NCI-H1105 (cell line): ENCODE data around the gene CELSR1.

Source experiments
- DNase-seq: peaks from one replicate; lab custom pipeline; 2025; lab: John Stamatoyannopoulos, UW

Gene CELSR1

GRCh38 chr22:46362203-46362933 is 175.1 kb downstream of the CELSR1 start:
- no peak for DNase-seq

- no peak for DNase-seq
These were observed 175.6 kb downstream of the CELSR1 start for GRCh38 chr22:46361826-46362202.

DNA sequence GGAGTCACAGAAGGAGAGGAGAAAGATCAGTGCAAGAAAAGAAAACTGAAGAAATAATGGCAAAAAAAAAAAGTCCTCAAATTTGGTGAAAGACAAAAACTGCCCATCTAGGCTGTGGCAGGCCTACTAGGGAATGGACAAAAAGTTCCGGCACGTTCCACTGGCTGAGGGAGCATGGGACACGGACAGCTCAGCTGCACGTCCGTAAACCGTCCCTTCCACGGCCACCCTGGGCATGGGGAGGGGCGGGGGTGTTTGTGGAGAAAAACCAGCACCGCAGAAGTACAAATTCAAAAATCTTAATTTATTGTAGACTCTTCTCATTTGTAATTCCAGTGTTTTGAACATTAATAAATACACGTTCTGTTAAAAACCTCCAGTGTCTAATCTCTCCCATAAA is 176.5 kb downstream of the CELSR1 start:
- DNase-seq: no peak

DNA sequence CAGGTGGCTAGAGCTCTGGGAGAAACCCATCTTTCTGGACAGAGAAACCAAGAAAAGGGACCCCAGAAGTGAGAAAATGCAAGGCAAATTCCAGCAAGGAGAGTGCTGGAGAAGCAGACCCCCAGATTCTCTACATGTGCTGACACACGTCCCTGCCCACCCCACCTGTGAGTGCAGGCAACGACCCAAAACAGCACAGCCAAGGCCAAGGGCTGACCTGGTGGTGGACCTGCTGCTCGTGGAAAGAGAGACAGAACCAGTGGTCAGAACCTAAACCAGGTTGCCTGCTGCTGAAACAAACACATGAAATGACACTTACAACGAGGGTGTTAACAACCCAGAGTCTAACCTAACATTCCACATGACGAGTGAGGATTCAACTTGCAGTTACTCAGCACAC is 177.3 kb downstream of the CELSR1 start:
- no peak for DNase-seq

- DNase-seq: no peak
These were observed 178.1 kb downstream of the CELSR1 start for GRCh38 chr22:46359362-46359761.

GRCh38 chr22:46358766-46359165 is 178.7 kb downstream of the CELSR1 start:
- no peak for DNase-seq

DNA sequence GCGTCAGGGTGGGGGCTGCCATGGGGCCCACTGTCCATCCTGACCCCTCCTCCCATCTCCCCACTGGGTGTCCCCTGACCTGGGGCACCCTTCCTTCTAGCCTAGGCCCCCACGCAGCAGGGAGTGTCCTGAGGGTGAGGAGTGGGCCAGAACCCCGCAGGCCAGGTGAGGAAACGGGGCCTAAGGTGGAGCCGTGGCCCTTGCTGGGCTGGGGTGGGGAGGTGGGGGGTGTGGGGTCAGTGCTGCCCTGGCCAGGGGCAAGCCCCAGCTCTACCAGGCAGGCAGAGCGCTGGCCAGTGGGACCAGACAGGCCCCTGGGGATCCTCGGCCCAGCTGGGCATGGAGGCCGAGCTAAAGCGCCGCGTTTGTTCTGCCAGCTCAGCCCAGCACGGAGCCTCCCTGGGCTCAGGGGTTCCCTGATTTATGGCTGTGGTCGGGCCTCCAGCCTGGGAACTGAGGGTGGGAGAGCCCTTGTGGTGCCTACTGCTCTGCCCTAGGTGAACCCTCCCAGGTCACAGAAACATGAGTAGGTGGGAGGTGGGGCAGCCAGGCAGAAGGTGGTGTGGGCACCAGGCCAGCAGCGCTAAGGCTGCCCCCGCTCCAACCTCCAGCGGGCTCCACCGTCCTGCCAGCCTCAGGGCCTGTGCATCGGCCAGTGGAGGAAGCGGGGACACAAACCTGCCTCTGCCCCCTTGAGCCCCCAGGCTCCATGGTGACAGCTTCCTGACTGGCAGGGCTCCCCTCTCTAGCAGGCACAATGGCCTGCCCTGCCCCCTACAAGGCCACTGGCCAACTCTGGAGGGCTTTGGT is 179.5 kb downstream of the CELSR1 start:
- no peak for DNase-seq

DNA sequence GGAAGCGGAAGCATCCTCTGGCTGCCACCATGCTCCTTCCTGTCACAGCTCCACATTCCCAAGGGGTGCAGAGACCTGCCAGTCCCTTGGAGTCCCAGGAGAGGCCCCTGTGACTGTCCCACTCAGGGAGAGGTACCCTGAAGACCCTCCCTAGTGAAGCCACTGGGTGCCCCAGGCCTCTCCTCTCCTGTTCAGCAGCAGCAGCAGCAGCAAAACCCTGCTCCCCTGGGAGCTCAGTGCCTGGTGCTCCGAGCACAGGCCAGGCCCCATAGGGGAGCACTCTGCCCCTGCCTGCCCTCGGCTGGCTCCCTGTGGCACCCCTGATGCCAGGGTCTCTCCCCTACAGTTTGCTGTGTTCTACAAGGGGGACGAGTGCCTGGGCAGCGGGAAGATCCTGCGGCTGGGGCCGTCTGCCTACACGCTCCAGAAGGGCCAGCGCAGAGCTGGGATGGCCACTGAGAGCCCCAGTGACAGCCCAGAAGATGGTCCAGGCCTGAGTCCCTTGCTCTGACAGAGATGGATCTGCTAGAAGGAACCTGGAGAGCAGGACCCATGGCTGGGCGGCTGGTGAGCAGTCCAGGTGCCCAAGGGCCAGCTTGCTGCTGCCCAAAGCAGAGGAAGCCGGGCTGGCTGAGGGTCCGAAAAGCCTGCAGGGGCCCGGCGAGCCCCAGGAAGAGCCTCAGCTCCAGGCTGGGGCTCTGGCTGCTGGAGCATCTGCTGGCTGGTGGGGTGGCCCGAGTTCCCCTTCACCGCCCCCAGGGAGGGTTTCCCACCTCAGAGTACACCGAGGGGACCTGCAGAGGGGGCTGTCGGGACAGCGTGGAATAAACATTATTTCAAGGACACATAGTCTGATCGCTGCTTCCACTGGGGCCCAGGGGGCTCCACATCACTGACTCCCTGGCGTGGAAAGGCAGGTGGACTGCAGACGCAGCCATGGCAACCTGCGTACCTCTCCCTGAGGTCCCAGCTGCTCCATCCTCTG is 180.6 kb downstream of the CELSR1 start:
- DNase-seq: no peak

DNA sequence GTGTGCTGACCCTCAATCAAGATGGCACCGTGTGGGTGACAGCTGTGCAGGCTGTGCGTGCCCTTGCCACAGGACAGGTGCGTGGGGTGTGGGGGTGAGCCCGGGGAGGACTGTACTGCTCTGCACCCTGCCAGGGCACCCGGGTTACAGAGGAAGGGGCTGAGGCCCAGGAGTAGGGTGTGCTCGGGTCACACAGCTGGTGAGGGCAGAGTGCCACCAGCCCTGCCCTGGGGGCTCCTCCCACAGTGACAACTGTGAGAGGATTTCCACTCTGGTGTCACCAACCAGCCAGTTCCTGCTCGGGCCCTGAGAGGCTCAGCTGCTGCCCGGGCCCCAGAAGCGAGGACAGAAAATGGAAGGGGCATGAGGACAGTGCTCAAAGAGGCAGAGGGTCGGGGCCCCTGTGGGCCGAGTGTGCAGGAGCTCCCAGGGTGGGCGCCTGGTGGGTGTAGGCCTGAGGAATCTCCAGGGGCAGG is 181.4 kb downstream of the CELSR1 start:
- DNase-seq: no peak

- no peak for DNase-seq
These were observed 181.9 kb downstream of the CELSR1 start for GRCh38 chr22:46355369-46355995.

- no peak for DNase-seq
These were observed 182.5 kb downstream of the CELSR1 start for GRCh38 chr22:46354993-46355305.

DNA sequence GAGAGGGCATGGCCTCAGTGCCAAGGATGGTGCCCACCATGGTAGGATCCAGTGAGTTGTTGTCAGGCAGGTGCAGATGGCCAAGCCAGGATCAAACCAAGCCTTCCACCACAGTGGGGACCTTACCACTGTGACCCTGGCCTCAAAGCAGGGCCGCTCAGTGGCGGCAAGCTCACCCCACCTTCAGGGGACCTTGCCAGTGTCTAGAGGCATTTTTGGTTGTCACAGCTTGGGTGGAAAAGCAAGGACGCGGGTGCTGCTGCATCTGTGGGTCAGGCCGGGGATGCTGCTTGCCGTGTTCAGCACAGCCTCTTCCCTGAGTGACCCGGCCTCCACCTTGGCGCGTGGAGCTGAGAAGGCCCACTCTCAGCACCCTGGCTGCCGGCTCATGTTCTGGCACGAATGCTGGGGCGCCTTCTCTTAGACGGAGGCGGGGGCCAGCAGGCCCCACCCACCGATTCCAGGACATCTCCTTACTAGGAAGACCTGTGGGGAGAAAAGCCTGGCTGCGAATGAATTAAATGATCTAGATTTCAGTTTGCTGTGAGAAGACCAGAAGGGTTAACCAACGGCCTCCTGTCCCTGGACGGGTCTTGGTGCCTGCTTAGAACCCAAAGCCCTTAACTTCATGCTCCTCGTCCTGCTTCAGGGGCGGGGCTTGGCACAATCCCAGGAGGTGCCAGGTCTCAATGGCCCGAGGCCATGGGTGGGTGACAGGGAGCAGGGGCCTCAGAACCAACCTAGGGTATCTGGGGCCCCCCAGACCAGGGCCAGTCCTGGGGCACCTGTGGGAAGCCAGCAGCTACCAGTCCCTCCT is 183.0 kb downstream of the CELSR1 start:
- DNase-seq: no peak

GRCh38 chr22:46353483-46354105 is 183.8 kb downstream of the CELSR1 start:
- no peak for DNase-seq

DNA sequence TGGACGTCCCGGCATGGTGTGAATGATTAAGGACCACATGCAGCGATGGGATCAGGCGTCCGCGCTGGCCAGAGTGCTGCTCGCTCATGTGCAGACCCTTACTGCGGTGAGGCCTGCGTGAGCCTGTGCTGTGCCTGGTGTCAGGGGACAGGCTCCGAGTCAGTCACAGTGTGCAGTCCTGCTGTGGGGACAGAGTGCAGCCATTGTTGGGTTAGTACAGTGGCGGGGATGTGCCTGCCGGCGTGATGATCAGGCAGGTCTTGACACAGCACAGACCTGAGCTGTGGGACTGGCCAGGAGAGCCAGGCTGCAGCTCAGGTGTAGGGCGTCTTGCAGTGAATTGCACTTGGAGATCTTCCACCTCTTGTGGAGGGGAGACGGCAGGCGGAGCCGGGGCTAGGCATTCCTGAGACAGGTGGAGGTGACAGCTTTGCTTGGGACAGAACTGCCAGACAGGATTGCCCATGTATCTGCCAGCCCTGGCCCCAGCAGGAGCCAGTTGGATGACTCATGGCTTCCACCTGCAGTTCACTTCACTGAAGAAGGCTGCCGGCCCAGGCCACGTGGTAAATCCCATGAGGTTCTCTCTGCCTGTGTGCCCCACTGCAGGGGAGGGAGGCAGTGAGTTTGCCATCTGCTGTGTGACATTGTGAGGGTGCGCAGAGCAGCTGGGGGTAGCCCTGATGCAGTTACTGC is 184.6 kb downstream of the CELSR1 start:
- DNase-seq: no peak

DNA sequence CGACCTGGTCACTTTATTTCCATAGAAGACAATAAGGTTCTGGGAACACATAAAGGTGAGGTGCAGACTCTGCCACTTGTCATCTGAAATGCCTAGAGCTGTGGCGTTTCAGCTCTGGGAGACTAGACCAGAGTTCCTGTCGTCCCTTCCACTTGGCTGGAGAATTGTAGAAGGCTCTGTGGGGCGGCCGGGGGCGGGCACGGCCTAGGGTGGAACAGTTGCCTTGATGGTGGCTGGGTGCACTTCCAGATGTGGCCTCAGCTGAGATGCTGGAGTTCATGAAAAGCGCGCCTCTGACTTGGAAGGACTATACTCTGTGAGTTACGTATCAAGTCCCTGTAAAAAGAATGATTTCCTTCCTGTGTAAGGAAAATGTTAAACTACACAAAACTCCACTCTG is 185.1 kb downstream of the CELSR1 start:
- DNase-seq: no peak

GRCh38 chr22:46351767-46352166 is 185.7 kb downstream of the CELSR1 start:
- no peak for DNase-seq

DNA sequence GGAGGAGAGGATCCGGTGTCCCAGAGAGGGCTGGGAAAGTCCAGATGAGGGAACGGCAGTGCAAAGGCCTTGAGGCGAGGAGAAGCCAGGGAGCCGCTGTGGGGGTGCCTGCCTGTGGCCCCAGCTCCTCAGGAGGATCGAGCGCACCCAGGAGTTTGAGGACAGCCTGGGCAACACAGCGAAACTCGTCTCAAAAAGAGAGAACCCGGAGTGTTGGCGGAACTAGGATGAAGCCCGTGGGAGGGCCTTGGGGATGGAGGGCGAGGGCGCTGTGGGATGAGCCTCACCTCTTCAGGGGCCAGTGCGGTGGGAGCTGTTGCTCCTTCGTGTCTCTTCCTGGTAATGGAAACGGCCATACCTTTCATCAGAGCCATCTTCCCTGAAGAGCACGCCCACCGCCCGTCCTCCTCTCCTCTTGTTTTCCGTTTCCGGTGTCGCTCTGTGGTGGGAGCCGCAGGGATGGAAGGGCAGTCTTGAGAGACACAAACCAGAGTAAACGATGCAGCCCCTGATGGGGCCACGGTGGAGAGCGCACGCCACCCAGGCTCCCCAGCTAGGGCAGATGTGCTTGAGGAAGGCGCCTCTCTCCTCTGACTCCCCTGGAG is 186.2 kb downstream of the CELSR1 start:
- no peak for DNase-seq

GRCh38 chr22:46350646-46351045 is 186.8 kb downstream of the CELSR1 start:
- DNase-seq: no peak

DNA sequence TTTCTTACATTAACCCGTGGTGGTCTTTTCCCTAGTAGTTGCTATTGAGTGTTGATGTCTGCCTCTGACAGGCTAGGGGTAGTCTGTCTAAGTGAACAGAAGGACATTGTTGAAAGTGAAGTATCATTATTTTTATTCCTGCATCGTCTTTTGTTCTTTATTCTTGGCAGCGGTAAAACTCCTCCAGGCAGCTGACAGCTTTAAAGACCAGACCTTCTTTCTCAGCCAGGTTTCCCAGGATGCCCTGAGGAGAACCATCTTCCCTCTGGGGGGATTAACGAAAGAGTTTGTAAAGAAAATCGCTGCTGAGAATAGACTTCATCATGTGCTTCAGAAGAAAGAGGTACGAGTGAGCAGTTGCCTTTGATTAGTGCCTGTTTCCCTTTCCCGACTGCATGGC is 187.3 kb downstream of the CELSR1 start:
- no peak for DNase-seq

DNA sequence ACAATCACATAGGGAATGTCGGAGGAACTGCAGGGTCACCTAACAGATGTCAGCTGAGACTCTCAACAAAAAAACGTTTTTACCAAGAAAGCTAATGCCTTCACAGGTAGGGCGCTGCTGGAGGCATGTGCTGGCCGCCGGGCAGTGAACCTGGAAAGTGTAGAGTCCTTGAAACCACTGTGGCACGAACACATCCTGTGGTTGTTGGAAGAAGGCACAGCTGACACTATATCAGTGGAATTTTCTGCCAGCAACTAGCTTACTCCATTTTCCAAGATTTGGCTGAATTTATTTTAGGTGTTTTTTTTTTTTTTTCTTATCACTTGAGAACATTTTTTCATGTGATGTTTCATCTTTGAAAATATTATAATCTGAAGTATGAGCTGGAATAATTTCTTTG is 187.7 kb downstream of the CELSR1 start:
- no peak for DNase-seq
